Measurements from ENCODE around the gene NINJ1.

NINJ1 gene

DNA sequence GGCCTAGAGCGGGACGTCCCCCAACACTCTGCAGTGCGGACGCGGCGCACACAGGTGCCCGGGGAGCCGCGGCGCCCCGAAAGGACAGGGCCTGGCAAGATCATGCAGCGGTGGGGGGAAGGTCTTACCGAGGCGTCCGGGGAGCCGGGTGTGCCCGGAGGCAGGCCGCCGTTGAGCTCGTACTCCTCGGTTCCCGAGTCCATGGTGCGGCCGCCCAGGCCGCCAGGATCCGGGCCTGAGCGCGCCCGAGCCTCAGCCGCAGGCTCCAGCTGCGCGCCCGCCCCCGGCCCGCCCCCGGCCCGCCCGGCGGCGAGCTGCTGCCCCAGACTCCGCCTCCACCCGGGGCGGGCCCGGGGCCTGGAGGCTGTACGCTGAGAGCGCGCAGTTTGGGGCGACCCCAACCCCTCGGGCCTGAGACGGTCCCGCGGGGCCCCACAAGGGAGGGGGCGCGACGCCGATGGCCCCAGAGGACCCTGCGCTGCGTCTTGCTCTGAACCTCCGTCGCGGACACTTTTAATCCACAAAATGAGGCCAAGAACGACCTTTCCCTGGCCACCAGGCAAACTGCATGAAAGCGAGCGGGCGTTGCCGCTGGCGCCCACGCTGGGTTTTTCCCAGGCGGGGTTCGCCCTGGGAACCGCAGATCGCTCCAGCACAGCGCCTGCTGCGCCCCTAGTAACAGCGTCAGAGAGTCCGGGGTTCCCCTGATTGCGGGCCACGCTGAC, at the start of gene NINJ1:
Gene NINJ1, minus strand, starts transcription at position 237 of the 725 bp plus-strand sequence. Its CDS starts 34 bp downstream, at position 203.
- DNase-seq = peak; percentile 64

DNA sequence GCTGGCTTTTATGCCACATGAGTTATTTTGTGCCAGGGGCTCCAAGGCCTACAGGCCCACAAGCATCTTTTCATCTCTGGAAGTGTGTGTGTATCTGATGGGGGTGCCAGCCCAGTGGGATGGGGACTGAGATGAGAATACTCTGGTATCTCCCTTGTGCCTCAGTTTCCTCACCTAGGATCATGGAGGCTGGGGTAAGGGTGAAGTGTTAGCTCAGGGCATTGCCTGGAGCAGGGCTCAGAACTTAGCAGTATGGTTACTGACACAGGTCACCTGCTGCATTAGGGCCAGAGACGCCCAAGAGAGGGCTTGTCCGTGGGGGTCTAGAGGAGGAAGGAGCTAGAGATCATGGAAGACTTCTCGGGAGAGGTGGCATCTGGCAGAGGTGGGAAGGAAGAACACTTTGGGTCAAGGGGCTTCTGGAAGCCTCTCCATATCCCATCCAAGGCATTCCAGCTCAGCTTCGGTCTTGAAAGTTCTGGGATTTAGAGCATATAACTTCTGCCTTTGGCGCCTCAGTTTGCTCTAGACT, 49.1 kb upstream of the NINJ1 start:
- DNase-seq = no peak

- no peak for DNase-seq
Observed at GRCh38 chr9:93182572-93182971, 48.5 kb upstream of the NINJ1 start.

- DNase-seq = no peak
Observed at GRCh38 chr9:93181672-93182435, 47.8 kb upstream of the NINJ1 start.

DNA sequence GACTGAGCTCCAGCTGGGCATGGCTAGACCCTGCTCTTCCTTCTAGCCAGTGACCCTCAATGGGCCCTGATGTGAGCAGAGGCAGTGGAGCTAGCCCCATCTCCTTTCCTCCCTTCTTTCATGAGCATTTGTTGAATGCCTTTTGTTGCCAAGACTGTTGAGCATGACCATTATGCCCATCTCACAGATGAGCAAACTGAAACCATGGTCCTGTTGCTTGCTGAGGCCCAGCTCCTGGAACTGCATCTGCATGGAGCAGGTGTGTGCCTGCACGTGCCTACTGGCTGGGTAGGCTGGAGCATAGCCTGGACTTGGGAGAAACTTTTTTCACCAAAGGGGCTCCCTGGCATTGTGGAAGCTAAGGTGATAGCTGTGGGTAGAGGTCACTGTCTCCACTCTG, 46.9 kb upstream of the NINJ1 start:
- no peak for DNase-seq

DNA sequence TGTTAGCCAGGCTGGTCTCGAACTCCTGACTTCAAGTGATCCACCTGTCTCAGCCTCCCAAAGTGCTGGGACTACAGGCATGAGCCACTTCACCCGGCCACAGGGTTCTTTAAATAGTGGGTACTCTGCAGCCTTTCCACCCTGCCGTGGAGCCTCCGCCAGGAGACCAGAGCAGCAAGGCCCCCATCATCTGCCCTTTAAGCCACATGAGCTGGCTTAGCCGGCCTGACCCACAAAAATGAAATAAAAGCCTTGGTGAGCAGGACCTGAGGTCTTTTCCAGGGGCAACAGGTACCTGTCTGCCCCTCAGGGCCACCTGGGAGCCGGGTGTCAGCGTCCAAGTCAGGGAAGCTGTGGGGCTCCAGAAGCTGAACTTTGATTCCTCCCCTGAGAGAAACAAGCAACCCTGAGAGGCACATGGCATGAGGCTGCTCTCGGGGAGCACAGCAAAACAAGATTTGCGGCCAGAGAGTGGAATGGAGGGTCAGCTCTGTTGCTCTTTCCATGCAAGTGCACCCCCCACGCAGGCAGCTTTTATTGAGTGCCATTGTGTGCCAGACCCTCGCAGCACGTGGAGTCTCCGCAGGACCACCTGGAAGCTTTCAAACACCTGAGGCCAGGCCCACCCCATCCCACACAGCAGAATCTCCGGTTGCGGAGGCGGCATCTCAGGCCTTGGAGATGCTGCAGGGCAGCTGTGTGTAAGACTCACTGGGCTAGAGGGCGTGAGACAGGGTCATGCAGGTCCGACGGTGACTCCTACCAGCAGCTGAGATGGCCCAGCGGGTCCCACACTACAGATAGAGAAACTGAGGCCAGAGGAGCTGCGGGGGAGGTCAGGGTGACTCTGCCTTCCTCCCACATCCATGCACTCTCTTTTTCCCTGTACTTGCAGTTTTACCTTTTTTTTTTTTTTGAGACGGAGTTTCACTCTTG, 45.1 kb upstream of the NINJ1 start:
- DNase-seq = no peak

- DNase-seq = no peak
Observed at GRCh38 chr9:93177676-93178075, 43.6 kb upstream of the NINJ1 start.

GRCh38 chr9:93174976-93175375, 40.9 kb upstream of the NINJ1 start:
- no peak for DNase-seq

GRCh38 chr9:93173365-93174051, 39.5 kb upstream of the NINJ1 start:
- no peak for DNase-seq

- no peak for DNase-seq
Observed at GRCh38 chr9:93172666-93173364, 38.8 kb upstream of the NINJ1 start.

- DNase-seq = peak; percentile 61
Observed at GRCh38 chr9:93171261-93171990, 37.4 kb upstream of the NINJ1 start.

GRCh38 chr9:93170571-93170970, 36.5 kb upstream of the NINJ1 start:
- no peak for DNase-seq

DNA sequence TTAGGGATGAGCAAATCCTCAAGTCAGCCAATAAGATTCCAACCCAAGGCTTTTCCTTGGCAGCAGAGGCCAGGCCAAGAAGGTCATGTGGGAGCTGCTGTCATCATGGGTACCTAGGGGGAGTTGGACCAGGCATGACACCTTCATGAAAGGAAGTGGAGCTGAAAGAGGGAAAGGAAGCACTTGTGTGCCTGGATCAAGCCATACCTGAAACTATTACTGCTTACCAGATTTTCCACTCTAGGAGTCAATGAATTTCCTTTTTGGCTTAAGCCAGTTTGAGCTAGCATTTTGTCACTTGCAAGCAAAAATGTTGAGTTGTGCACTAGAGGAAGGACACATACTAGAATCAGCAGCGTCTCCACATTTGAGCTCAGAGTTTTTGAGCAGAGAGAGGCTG, 35.4 kb upstream of the NINJ1 start:
- DNase-seq = no peak

DNA sequence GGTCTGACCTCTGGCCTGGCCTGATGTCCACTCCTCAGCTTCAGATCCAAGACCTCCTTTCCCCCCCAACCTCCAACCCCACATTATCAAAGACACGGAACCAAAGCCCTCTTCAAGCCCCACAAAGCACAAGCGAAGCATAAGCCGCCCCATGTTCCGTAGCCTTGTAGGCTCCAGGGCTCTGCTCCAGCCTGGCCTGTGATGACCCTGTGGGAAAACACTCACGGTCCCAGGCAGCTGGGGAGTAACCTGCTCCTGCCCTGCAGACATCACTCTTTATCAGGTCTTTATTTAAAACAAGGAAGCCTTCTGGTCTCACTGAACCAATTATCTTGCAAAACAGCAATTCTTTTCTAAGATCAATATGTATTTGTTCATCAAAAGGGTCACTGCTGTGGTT, 34.5 kb upstream of the NINJ1 start:
- no peak for DNase-seq

- DNase-seq = no peak
Observed at GRCh38 chr9:93167838-93168237, 33.8 kb upstream of the NINJ1 start.

DNA sequence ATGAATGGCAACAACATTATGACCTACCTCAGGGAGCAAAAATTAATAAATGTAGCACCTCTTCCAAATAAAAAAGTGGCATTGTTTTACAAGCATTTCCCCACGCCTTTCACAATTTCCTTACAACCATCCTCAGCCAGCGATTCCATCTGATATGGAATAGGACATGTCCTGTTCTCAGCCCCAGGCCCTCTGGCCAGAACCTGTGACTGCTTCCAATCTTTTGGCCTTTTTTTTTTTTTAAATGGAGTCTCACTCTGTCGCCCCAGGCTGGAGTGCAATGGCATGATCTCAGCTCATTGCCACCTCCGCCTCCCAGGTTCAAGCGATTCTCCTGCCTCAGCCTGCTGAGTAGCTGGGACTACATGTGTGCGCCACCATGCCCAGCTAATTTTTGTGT, 33.1 kb upstream of the NINJ1 start:
- DNase-seq = no peak

DNA sequence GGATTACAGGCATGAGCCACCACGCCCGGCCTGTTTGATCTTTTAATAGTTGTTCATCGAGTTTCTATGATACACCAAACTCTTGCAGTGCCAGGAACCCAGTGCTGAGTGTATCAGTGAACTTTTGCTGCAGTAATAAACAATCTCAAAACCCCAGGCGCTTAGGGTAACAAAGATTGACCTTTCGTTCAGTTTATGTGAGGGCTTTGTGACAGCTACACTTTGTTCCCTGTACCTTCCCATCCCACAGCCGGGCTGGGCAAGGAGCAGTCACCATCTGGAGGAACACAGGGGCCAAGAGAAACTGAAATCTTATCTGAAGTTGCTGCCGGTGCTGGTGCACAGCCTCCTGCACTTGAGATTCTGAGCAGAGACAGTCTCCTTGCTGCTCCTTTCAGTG, 32.6 kb upstream of the NINJ1 start:
- DNase-seq = no peak

- no peak for DNase-seq
Observed at GRCh38 chr9:93164085-93164484, 30.0 kb upstream of the NINJ1 start.

- DNase-seq = no peak
Observed at GRCh38 chr9:93161786-93162562, 27.9 kb upstream of the NINJ1 start.
